ENCODE results near the gene IPCEF1.
"Not testable (repeated sequence)": the region's sequence is repeated elsewhere in the genome, so short reads cannot be mapped to it uniquely, and the experiment has no call there.

The IPCEF1 gene

DNA sequence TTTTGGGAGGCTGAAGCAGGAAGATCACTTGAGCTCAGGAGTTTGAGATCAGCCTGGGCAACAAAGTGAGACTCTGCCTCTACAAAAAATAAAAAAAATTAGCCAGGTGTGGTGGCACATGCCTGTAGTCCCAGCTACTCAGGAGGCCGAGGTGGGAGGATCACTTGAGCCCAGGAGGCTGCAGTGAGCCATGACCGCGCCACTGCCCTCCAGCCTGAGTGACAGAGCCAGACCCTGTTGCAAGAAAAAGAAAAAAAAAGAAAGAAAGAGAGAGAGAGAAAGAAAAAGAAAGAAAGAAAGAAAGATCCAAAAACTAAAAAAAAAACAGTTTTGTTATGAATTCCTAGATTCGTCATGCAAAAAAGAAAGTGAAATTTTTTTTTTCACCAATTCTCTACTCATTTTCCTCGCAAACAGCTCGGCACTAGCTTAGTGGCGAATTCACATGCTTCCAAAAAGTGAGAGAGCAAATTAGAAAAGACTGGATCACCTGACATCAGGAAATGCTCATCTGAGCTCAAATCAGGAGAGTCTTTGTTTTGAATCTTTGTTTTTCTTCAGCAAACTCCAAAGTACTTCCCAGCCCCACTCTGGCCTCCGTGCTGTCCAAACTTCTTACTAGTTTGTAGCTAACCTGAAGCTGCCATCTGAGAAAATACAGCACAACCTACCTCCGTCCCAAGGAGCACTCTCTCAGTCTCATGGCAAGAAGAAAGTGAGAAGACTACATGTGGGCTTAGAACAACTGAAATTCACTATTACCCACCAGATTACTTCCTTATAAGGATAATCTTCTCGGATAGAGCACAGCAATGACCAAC, 27.0 kb downstream of the IPCEF1 start:
- DNase-seq = no peak

DNA sequence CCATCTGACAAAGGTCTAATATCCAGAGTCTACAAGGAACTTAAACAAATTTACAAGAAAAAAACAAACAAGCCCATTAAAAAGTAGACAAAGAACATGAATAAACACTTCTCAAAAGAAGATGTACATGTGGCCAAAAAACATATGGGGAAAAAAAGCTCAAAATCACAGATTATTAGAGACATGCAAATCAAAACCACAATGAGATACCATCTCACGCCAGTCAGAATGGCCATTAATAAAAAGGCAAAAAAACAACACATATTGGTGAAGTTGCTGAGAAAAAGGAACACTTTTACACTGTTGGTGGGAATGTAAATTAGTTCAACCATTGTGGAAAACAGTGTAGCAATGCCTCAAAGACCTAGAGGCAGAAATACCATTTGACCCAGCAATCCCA, 29.3 kb downstream of the IPCEF1 start:
- DNase-seq = not testable (repeated sequence)

DNA sequence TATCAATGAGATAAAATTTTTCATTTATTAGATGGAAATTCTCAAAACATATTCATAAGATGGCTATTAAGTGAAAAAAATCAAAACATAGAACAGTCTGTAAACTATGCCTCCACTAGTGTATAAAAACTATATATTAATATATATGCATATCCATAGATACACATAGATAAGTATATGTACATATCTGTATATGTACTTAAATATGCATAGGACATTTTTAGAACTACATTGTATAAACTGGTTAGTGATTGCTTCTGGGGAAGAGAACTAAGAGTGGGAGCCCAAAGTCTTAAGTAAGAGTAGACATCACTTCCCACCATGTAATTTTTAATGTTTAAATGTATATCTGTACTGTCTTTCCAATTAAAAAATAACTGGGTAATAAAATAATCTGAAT, 31.5 kb downstream of the IPCEF1 start:
- no peak for DNase-seq

DNA sequence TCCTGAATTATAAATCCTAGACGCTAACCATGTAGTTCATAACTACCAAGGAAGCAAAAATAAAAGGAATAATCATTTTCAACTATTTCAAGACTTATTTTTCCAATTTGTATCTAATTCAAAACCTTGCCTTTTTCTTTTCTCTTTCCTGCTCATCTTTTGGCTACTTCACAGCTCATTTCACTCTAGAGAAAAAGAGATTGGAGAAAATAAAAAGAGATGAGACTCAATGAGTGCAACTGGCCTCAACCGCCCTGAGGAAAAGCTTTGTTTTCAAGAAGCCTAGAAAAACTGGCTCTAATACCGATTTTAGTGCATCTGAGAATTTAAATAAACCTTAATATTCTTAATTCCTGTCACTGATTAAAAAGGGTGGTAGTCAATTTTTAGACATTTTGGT, 36.4 kb downstream of the IPCEF1 start:
- DNase-seq = no peak

DNA sequence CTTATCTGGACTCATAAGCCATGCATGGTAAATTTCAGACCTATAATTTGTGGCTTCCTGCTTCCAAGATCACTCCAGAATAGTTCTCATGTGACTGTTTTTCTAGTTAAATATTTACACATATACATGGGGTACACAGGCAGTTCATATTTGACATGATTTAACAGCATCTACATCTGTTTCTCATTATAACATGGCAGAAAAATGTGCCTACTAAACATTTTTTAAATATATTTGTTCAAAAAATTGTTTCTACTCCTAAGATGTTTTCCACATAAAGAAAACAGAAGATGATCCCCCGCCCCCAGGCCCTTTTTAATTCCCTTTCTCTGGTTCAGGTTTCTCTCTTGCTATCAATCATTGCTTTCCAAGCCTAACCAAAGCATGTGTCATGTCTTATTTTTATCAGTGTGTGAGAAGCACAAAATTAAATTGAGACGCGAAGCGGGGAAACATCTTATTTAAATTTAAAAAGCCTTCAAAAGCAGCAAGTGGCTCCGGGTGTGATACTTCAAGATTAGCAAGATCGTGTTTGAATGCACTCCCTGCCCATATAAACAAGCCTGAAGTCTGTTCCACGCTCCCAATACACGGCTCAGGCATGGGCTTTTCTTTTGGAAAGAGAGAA, 37.3 kb downstream of the IPCEF1 start:
- no peak for DNase-seq

DNA sequence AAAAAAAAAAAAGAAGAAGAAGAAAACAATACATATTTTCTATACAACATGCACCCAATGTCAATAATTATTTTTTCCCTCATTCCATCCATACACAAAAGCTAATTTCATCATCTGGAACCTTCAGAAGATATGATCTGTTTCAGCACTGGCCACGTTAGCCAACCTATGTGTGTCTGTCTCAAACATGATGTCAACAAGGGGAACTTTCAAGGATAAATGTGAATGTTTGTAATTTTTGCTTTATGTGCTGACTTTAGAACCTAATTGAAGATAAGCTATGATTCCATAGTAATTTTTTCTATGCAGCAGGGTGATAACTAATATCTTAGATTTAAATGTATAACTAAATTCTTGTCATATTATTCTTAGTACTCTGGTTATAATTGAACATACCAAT, 37.9 kb downstream of the IPCEF1 start:
- no peak for DNase-seq

DNA sequence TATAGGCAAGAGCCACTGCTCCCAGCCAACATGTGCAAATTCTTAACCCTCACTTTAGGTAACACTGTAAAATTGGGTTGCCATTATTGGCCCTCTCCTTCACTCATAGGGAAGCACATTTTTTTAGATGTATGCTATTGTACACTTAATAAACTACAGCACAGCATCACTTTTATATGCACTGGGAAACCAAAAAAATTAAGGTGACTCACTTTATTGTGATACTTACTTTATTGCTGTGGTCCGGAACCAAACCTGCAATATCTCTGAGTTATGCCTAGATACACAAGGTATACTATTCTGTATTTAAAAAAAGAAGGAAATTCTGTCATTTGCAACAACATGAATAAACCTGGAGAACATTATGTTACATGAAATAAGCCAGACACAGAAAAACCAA, 40.5 kb downstream of the IPCEF1 start:
- DNase-seq = no peak

DNA sequence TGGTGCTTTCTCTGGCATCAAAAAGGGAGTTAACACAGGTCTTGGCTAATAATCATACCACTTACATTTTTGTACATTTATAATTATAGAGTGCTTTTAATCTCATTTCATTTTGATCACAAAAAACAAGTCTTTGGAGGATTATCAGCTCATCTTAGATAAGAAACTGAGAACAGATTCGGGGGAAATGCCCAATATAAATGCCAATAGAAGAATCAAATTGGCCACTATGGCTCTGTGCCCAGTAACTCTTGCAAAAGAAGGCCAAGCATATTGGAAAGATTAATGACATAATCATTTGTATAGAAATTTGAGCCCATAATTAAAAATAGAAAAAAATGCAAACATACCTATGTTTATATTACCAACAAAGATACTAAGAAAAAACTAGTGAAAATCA, 42.5 kb downstream of the IPCEF1 start:
- DNase-seq = no peak

DNA sequence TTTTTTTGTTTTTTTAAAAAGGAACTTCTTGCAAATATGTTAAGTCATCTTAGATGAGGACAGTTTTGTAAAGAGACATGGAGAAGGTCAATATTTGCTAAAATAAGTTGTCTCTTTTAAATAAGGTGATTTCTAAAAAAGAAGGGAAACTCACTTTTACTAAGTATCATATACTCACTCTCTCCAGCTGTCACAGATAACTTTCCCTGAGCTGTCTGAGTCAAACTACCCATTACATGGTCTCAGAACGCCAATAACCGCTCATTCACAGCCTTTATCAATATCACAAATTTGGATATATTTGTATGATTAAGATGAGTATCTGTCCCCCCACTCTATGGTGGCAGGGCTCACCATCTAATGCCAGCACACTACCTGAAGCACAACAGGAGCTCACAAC, 47.6 kb downstream of the IPCEF1 start:
- no peak for DNase-seq

DNA sequence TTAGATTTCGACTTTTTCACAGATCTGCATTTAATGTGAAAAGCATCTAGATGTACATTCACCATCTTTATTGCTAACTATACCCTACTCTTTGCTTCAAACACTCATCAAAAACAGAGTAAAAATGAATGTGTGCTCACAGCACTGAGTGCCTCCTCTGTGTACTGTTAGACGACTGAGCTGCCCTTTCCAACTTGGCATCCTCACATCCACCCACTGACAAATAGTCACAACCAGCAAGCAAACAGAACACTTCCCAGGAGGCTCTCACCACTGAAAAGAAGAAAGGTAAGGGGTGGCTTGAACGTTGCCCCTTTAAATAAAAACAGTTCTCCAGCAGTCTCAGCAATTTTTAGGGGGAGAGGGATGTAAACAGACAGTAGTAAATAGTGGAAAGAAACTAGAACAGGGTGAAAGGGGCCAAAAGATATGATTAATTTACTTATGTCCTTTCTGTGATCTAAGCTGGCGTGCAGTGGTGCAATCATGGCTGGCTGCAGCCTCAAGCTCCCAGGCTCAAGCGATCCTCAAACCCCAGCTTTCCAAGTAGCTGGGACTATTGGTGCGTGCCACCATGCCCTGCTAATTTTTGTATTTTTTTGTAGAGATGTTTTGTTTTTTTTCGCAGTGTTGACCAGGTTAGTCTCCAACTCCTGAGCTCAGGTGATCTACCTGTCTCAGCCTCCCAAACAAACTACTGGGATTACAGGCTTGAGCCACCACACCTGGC, 48.7 kb downstream of the IPCEF1 start:
- DNase-seq = no peak

DNA sequence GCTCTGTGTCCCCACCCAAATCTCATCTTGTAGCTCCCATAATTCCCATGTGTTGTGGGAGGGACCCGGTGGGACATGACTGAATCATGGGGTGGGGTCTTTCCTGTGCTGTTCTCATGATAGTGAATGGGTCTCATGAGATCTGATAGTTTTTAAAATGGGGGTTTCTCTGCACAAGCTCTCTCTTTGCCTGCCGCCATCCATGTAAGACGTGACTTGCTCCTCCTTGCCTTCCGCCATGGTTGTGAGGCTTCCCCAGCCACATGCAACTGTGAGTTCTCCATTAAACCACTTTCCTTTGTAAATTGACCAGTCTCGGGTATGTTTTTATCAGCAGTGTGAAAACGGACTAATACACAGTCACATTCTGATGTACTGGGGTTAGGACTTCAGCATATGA, 49.5 kb downstream of the IPCEF1 start:
- DNase-seq = not testable (repeated sequence)

DNA sequence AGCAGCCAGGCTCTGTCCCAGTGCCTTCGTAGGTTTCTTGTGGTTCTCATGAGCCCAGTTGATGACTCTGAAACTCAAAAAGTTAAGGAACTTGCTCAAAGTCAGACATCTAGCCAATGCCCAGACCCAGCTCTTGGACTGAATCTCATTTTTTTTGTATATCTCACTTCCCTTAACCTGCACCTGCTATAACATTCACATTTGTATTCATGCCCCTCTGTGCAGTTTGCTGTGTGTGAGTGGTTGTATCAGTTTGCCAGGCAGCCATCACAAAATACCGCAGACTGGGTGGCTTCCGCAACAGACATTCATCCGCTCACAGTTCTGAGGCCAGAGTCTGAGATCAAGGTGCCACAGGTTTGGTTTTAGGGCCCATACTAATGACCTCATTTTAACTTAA, 49.9 kb downstream of the IPCEF1 start:
- DNase-seq = no peak

DNA sequence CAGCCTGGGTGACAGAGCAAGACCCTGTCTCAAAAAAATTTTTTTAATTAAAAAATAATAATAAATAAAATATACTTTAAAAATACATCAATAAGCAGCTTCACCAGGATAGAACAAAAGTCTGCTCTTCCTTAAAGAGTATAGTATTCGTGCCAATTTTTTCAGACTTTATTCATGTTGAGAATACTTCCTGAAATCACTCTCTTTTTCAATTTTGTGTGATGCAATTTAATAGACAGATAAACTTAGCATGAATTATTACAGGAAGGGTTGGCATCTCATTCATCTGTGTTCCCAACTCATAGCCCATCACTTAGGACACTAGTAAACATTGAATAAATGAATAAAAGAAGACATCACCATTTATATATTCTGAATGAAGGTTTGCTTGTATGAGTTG, 52.4 kb downstream of the IPCEF1 start:
- no peak for DNase-seq

DNA sequence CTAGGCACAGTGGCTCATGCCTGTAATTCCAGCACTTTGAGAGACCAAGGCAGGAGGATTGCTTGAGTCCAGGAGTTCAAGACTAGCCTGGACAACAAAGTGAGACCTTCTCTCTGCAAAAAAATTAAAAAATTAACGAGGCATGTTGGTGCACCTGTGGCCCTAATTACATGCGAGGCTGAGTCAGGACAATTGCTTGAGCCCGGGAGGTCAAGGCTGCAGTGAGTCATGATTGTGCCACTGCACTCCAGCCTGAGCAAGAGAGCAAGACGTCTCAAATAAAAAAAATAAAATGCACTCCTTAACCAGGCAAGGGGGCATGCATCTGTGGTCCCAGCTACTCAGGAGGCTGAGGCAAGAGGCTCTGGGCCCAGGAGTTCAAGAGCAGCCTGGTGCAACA, 53.0 kb downstream of the IPCEF1 start:
- DNase-seq = not testable (repeated sequence)

DNA sequence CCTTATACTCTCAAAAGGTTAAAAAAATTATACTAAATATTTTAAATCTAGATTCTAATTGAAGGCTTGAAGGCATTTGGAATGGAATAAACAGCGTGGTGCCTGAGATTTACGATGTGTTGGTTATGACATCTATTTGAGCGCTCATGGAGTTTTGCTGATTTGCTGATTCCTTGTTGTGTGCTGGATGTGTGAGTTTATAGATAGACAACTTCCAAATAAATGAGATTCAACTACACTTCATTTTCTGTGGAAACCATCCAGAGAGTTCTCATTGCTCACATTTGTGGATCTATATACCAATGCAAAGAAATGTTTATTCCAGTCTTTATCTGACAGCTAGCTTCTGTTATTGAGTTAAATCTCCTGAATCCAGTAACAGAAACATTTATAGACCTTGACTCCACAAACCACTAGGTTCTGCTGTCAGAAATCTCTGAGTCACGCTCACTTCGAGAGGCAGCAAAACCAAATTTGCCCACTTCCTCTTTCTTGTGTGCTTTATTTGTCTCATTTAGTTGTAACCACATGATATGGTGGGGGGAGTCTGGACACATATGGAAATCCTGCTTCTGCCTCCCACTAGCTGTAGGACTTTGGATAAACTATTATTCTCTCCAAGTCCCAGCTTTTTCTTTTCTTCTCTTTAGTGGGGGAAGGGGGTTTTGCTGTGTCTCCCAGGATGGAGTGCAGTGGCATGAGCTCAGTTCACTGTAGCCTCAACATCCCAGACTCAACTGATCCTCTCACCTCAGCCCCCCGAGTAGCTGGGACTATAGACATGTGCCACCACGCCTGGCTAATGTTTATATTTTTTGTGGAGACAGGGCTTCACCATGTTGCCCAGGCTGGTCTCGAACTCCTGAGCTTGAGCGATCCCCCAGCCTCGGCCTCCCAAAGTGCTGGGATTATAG, 54.5 kb downstream of the IPCEF1 start:
- peak; percentile 65 for DNase-seq

DNA sequence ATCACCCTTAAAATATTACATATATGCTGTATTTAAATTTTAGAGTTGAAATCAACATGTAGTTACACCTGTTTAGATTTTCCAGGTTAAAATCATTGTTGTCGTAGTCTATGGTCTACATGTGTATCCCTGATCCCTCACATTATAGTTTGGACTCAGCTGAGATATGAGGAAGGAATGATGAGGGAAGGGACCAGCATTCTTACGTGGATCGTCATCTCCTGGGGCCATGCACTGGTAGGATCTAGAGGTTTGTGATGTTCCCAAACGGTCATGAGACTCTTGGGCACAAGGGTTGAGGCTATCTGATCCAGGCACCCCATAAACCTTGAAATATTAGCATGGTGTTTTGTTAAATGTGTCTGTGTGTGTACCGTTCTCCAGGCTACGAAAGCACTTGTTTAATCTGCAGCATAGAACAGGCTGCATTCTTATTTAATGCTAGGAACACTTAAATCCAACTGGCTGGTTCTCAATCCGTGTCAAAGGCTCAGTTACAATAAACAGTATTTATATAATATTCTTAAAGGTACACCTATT, 55.4 kb downstream of the IPCEF1 start:
- DNase-seq = no peak

DNA sequence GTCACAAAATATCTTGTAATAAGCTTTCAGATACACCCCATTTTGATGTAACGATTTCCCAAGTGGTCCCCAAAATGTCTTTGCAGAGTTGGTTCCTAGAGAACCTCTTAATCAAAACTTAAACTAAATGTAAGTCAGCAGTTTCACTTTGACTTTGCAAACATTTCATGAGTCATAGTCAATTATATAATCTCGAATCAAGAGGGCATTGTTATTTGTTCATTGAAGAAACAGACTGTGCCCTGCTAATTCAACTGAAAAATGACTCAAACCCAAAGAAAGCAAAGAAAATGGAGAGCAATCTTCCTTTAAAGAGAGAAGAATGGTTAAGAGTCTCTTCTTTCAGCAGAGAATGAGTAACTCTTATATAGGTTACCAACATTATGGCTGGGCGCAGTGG, 58.3 kb downstream of the IPCEF1 start:
- DNase-seq = no peak

DNA sequence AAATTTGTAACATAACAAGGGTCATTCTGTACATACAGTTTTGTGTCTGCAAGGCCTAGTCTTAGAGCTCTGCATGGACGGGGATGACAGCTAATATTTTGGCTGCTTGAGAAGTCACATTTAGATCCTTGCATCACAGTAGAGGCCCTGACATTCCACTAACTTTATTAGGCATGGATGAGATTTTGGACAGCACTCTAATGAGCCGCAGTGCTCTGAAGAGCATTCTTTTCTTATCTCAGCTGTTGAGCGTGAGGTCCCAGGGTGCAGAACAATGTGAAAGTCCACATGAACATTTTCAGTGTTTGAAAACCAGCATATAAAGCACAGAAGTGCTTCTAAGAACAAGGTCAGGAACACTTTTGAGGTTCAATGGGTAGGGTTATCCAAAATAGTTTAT, 58.9 kb downstream of the IPCEF1 start:
- DNase-seq = no peak

DNA sequence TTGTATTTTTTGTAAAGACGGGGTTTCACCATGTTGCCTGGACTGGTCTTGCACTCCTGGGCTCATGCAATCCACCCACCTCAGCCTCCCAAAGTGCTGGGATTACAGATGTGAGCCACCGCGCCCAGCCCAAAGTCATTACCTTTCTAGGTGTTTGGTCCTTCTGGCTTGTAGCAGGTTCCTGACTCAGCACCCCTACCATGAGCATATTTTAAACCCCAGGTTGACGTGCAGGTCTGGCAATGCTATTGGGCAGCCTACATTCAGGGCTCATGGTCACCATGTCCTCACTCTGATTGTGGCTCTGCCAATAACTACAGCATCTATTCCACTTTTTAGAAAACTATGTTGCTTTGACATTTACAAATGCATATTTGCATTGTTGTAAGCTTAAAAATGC, 59.4 kb downstream of the IPCEF1 start:
- DNase-seq = no peak

DNA sequence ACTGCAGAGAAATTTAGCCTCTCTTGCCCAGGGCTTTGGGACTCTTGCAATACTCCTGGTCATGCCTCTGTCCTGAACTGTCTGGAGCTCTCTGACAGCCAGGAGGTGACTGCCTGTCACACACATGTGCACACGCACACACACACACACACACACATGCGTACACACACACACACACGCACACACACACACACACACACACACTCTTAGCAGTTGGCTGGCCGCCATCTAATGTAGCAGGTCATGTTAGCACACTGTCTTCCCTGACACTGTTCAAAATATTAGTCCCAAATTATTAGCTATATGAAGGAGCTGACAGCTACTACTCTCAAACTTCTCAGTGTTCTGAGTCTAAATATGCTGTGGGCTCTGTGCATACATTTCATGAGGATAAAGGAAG, 60.9 kb downstream of the IPCEF1 start:
- DNase-seq = no peak

DNA sequence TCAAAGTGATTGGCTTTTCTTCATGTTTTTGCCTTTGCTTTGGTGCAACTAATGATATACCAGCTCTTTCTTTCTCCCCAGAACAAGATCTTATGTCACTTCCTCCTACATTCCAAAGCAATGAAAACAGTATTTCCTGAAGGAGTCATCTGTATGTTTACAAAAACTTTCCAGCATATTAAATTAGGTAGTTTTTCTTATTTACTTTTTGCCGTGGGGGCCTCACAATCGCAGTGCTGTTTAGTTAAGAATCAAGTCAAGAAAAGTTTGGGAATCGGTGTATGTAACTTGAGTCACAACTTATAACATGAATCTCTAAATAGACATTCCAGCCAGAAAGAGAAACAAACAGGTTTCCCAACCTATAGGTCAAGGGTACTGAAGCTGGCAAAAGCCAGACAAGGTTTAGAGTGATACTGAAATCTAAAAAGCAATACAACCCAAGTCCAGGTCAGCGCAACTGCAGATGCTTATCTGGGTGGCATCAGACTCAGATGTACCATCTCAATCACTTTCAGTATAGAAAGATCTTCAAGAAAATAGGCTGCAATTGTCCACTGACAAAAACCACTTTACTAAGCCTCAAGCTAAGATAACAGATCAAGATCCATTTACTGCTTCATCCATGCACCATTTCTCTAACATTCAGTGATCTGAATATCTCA, 63.6 kb downstream of the IPCEF1 start:
- no peak for DNase-seq

DNA sequence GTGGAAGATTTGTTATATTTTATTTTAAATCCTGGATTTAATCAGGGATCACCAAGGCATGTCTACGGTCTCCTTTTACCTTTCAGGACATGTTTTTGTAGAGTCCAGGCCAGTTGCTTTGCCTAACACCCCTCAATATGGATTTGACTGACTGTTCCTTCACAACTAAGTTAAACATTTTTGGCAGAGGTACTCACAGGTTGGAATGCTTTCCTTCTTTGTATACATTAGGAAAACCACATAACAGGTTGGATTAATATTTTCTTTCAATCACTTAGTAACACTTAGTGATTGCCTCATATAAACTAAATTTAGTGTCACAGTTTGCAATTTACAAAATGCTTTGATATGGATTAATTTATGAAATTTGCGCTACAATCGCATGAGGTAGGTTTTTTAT, 64.5 kb downstream of the IPCEF1 start:
- DNase-seq = no peak
